Measurements from ENCODE around the gene MRPL1.

Gene MRPL1

GRCh38 chr4:77862478-77863216, at the start of gene MRPL1:
TSS of gene MRPL1 (plus strand) at chr4:77862830. CDS start at chr4:77862849, 19 bp downstream.
- DNase-seq, result peak; percentile 89

- no peak for DNase-seq
Observed at GRCh38 chr4:77815636-77816035, 47.0 kb upstream of the MRPL1 start.

- DNase-seq, result no peak
Observed at GRCh38 chr4:77816546-77816945, 46.1 kb upstream of the MRPL1 start.

DNA sequence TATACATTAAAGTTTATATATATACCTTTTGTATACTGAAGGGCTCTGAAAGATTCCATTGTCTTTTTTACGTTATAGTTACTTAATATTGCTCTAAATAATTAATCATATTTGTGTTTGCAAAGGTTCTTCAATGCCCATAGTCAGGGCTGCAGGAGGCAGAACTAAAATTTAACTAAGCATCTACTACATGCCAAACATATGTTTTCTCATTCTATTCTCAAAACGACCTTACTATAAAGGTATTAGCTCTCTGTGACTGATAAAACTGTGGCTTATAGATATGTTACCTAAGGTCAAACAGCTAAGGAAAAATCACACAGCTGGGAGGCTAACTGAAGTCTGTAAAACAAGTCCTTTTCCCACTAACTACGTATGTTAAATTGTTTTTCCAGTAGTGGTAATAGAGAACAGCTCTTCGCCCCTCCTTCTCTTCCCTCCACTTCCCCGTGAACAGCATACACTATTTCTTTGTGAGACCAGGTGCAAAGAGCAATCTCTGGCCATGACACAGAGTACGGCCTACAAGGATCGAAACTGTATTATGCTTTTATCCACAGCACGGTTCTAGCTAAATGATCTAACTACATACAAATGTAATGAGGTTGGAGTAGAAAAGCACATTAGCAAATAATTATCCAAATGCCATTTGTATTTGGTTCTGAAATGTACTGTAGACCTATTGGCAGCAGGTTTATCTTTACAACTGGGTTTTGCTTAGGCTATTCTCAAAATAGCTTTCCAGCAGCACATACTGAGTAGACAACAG, 45.1 kb upstream of the MRPL1 start:
- DNase-seq, result no peak

DNA sequence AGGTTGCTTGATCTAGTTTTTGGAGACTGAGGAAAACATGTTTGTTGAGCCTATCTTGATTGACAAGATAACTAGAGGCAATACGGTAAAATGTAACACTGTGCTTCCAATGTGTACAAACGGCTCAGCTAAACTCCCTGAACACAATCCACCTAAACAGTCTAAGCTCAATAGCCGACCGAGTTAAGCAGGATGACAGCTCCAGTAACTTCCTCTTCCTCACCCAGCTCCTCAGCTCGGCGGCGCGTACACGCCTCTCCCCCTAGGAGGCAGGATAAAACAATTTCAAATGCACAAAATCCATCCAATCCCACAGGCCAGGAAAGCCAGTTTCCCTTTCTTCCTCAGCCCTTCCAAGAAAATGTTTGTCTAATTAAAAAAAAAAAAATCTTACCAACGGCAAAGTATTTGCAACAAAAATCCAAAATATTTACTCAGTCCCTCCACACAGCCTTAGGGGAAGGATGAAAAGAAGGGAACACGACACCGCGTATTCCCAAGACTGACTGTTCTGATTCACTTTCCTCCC, 44.5 kb upstream of the MRPL1 start:
- peak; percentile 59 for DNase-seq

DNA sequence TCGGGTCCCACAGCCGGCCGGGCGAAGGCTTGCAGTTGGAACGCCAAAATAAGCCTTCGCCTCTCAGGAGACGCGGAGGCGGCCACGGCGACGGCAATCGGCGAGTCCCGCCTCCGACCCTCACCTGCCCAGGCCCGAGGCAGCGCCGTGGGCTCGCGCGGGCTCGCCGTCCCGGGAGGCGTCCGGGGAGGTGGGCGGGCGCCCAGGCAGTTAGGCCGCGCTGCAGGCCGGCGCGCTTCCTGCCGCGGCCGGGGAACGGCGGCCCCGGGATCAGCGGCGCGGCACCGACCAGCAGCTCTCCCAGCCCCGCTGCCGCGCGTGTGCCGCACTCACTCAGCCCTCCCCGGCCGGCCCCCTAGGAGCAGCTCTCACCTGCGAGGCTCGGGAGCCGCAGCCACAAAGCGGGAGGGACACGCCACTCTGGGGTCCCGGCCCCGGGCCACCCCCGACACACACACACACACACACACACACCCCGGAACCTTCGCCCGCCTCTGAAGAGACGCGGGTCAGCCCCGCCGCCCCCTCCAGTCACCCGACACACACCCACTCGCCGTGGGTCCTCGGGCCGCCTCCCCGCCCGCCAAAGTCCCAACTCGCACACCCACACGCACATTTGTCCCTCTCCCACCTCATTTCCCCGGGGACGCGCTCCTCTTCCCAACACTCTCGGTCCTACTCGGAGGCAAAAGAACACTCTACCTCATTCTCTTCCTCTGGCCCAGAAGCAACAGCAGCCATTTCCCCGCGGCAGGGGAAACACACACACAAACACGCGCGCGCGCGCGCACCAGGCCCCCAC, 43.8 kb upstream of the MRPL1 start, which contains the start of gene CNOT6L:
Gene CNOT6L (minus strand): TSS at position 767 of the 802 bp plus-strand sequence. CDS start 60 bp downstream, at position 707.
- peak; percentile 92 for DNase-seq

GRCh38 chr4:77819404-77819842, 43.2 kb upstream of the MRPL1 start:
- DNase-seq, result no peak

GRCh38 chr4:77819843-77820648, 42.6 kb upstream of the MRPL1 start:
- DNase-seq, result peak; percentile 95

- DNase-seq, result no peak
Observed at GRCh38 chr4:77820649-77821561, 41.7 kb upstream of the MRPL1 start.

DNA sequence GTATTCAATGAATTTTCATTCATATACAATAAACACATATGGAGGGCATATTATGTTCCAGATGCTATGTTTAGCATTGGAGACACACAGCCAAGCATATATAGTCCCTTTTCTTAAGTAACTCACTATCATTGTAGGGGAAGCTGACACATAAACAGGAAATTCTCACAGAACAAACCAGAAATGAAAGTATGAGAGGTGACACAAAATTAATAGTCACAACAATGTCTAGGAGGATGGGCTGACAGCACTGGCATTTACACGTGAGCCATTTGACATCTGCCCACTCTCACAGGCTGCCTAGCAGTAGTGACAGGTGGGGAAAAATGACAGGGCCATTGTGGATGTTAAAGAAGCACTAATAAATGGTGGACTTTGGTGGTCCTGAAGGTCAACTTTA, 40.9 kb upstream of the MRPL1 start:
- DNase-seq, result peak; percentile 66

- DNase-seq, result no peak
Observed at GRCh38 chr4:77826275-77826674, 36.4 kb upstream of the MRPL1 start.

DNA sequence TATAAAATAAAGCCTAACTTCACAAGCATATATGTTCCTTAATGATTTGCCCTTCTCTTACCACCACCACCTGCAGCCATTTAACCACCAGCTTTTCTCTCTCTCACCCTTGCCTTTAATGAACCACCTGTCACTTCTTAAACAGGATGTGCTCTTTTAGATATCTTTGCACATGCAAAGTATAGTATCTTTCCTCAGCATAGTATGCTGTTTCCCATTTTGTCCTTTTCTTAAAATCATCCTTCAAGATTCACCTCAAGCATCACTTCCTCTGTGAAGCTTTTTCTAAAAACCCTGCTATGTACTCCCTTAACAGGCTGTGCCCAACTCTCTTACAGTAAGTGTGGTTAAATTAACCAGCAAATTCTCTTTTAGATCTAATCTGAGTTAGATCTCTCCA, 35.3 kb upstream of the MRPL1 start:
- peak; percentile 26 for DNase-seq

- no peak for DNase-seq
Observed at GRCh38 chr4:77833126-77833724, 29.4 kb upstream of the MRPL1 start.

GRCh38 chr4:77834403-77834802, 28.2 kb upstream of the MRPL1 start:
- DNase-seq, result no peak

DNA sequence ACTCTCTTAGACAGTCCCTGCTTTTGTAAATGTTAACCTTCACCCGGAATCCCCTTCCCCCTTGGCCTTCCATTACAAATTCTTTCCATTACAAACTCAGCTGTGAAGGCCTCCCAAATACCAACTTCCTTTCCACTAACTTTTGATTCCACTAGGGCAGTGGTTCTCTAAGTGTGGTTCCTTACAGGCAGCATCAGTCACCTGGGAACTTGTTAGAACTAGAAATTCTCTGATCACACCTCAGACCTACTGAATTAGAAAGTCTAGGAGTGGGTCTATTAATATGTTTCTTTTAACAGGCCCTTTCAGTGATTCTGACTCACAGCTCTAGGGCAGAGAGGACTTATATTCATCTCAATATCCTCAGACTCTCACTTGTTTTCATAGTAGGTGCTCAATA, 19.0 kb upstream of the MRPL1 start:
- DNase-seq, result no peak

DNA sequence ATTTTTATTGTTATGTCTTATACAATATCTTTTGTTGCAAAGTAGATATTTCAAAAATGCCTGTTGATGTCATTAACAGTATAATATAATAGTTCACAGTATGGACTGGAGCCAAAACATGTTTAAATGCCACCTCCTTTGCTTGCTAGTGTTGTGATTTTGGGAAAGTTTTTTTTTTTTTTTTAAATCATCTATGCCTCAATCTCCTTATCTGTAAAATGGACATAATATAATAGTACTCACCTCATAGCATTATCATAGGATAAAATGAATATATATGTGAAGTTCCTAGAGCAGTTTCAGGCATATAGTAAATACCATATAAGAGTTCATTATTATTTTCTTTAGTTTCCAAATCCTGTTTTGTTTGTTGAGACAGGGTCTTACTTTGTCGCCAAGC, 18.3 kb upstream of the MRPL1 start:
- DNase-seq, result no peak

DNA sequence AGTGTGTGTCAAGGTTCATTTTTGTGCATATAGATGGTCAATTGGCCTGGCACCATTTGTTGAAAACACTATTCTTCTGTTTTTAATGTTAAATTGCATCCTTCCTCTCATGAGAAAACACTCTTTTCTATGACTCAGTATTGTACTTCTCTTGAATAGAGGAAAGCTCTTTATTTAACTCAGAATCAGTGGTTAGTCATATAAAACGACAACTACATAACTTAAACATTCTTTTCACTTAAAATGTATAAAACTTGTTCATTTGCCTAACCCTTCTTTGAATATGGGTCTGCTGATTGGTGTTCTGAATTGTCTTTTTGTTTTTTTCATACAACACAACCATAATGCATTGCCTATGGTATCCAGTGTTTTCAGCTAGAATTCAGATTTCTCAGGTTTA, 17.2 kb upstream of the MRPL1 start:
- DNase-seq, result no peak

DNA sequence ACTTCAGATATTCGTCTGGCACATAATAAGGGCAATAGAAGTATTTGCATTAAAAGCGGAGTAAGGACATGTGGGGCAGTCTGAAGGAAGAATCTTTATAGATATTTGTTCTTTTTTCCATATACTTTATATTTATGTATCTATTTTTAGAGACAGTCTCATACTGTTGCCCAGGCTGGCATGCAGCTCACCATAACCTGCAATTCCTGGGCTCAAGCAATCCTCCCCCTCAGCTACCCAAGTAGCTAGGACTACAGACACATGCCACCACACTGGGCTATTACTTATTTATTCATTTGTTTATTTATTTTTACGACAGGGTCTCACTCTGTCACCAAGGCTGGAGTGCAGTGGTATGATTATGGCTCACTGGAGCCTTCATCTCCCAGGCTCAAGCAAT, 16.7 kb upstream of the MRPL1 start:
- no peak for DNase-seq

DNA sequence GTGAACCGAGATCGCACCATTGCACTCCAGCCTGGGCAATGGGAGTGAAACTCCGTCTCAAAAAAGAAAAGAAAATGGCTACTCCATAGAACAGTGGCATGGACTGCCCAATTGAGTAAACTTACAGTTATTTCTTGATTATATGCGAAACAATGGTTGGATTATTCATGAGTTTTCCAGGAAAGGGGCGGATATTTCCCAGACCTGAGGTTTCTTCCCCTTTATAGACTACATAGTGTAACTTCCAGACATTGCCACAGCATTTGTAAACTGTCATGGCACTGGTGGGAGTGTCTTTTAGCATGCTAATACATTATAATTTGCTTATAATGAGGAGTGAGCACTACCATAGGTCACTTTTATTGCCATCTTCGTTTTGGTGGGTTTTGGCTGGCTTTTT, 14.1 kb upstream of the MRPL1 start:
- DNase-seq, result no peak

DNA sequence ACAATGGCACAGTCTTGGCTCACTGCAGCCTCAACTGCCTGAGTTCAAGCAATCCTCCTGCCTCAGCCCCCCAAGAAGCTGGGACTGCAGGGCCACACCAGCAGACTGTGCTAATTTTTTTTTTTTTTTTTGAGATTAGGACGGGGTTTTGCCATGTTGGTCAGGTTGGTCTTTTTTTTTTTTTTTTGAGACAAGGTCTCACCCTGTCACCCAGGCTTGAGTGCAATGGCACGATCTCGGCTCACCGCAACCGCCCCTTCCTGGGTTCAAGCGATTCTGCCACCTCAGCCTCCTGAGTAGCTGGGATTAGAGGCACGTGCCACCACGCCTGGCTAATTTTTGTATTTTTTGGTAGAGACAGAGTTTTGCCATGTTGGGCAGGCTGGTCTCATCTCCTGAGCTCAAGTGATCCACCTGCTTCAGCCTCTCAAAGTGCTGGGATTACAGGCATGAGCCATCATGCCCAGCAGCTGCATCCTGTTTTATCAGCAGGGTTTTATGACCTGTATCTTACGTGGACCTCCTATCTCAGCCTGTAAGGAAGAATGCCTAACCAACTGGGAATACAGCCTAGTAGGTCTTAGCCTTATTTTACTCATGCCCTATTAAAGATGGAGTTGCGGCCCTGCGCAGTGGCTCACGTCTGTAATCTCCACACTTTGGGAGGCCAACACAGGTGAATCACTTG, 13.2 kb upstream of the MRPL1 start:
- no peak for DNase-seq

All from CD4-positive, alpha-beta T cell treated with Interleukin-6 for 4 hours (primary cell).